Skeletal muscle tissue (tissue), 4 donors: Measurements from ENCODE around the gene MAP7. TPM values are rescaled to one million over a fixed set of nuclear protein-coding genes. Genes with fewer than 3 reads are reported as not detected.
A peak's percentile ranks its signal among the peaks of the same experiment; 100 is the strongest.

Experiments
- H3K27ac ChIP-seq: one replicate; pipeline ENCODE4 v1.7.0; 2013; ENCODE audit warnings: mild to moderate bottlenecking, low read depth, low read length, inconsistent platforms
- H3K27me3 ChIP-seq, 3 donors: one replicate each; pipeline ENCODE4 v1.7.0; 2013; ENCODE audit warnings: low read length in 3 of 3; ENCODE audit not compliant: control insufficient read depth in 3 of 3, insufficient read depth in 3 of 3
- H3K36me3 ChIP-seq, 3 donors: one replicate each; pipeline ENCODE4 v1.7.0; 2013; ENCODE audit warnings: low read length in 3 of 3; ENCODE audit not compliant: control insufficient read depth in 3 of 3, insufficient read depth in 3 of 3
- H3K4me1 ChIP-seq, 3 donors: one replicate each; pipeline ENCODE4 v1.7.0; 2013; ENCODE audit warnings: low read length in 3 of 3, mild to moderate bottlenecking in 3 of 3; ENCODE audit not compliant: control insufficient read depth in 3 of 3, insufficient read depth in 3 of 3
- H3K4me3 ChIP-seq, 3 donors: one replicate each; pipeline ENCODE4 v1.7.0; 2013; ENCODE audit warnings: low read length in 3 of 3
- H3K9ac ChIP-seq, 3 donors: one replicate each; pipeline ENCODE4 v1.7.0; 2013; ENCODE audit warnings: low read length in 3 of 3, mild to moderate bottlenecking in 3 of 3, moderate library complexity in 2 of 3, low read depth in 1 of 3
- H3K9me3 ChIP-seq, 3 donors: one replicate each; pipeline ENCODE4 v1.7.0; 2013; ENCODE audit warnings: low read length in 3 of 3; ENCODE audit not compliant: control insufficient read depth in 3 of 3
- total RNA-seq: library from RNA; depleted of rRNA; stranded (reverse); fragments of >200 nt; gene quantifications from one replicate; pipeline ENCODE4 v1.2.3, GENCODE V29; 2014
- donor health status: Osteomylitis.

Gene MAP7
- total RNA-seq, 1 donor from 2014 or later = under 0.01 TPM

GRCh38 chr6:136566851-136567250 lies 16.6 kb upstream of the MAP7 start:
- H3K9ac ChIP-seq = no peak overlapping the region

GRCh38 chr6:136566007-136566487 lies 15.8 kb upstream of the MAP7 start:
- H3K27ac ChIP-seq = no peak overlapping the region
- peaks cover 0 to 11% (median 4%) of the 10 kb centered on the region in 3 donors for H3K36me3 ChIP-seq
- no peak overlapping the region for H3K4me3 ChIP-seq
- H3K9me3 ChIP-seq = peaks cover 0 to 4% (median under 1%) of the 10 kb centered on the region in 3 donors
- H3K9ac ChIP-seq = no peak overlapping the region
- H3K4me1 ChIP-seq = no peaks in the 10 kb centered on the region
- no peaks in the 10 kb centered on the region for H3K27me3 ChIP-seq

More at GRCh38 chr6:136566851-136567250, 16.6 kb upstream of the MAP7 start:
- peaks cover 0 to 7% (median 3%) of the 10 kb centered on the region in 3 donors for H3K9me3 ChIP-seq
- no peak overlapping the region for H3K27ac ChIP-seq
- H3K4me1 ChIP-seq = no peaks in the 10 kb centered on the region
- no peaks in the 10 kb centered on the region for H3K27me3 ChIP-seq
- no peak overlapping the region for H3K4me3 ChIP-seq
- peaks cover 0 to 5% (median 4%) of the 10 kb centered on the region in 3 donors for H3K36me3 ChIP-seq

GRCh38 chr6:136564180-136564579 lies 14.0 kb upstream of the MAP7 start:
- peaks cover 0 to 11% (median 4%) of the 10 kb centered on the region in 3 donors for H3K36me3 ChIP-seq
- no peak overlapping the region for H3K9ac ChIP-seq
- H3K4me1 ChIP-seq = no peaks in the 10 kb centered on the region
- no peaks in the 10 kb centered on the region for H3K27me3 ChIP-seq
- H3K27ac ChIP-seq = no peak overlapping the region
- no peaks in the 10 kb centered on the region for H3K9me3 ChIP-seq
- no peak overlapping the region for H3K4me3 ChIP-seq

- Histone ChIP-seq H3K9me3 (no peaks in the 10 kb centered on the region), H3K4me3 (no peak overlapping the region), H3K27ac (no peak overlapping the region), H3K9ac (no peak overlapping the region), H3K27me3 (no peaks in the 10 kb centered on the region), H3K36me3 (peaks cover 0 to 11% (median 4%) of the 10 kb centered on the region in 3 donors), H3K4me1 (no peaks in the 10 kb centered on the region)
These were observed 13.3 kb upstream of the MAP7 start for GRCh38 chr6:136563386-136564152.

- H3K27ac ChIP-seq = no peak overlapping the region
- H3K4me3 ChIP-seq = no peak overlapping the region
- H3K4me1 ChIP-seq = no peaks in the 10 kb centered on the region
- H3K36me3 ChIP-seq = peaks cover 0 to 7% (median 0%) of the 10 kb centered on the region in 3 donors
- H3K27me3 ChIP-seq = no peaks in the 10 kb centered on the region
- no peak overlapping the region for H3K9ac ChIP-seq
- no peaks in the 10 kb centered on the region for H3K9me3 ChIP-seq
These were observed 12.0 kb upstream of the MAP7 start for GRCh38 chr6:136562211-136562610.

- Histone ChIP-seq H3K4me1 (peaks cover 6 to 7% (median 6%) of the 10 kb centered on the region in 3 donors), H3K27ac (no peak overlapping the region), H3K27me3 (peaks cover 6 to 40% (median 36%) of the 10 kb centered on the region in 3 donors), H3K36me3 (peaks cover 0 to 3% (median 0%) of the 10 kb centered on the region in 3 donors), H3K4me3 (no peak overlapping the region), H3K9me3 (no peaks in the 10 kb centered on the region), H3K9ac (no peak overlapping the region)
These were observed 3.1 kb upstream of the MAP7 start for GRCh38 chr6:136553166-136553787.

GRCh38 chr6:136552054-136552453 lies 1.8 kb upstream of the MAP7 start:
- H3K36me3 ChIP-seq = peaks cover 0 to 3% (median 0%) of the 10 kb centered on the region in 3 donors
- no peaks in the 10 kb centered on the region for H3K9me3 ChIP-seq
- peaks cover 6 to 7% (median 6%) of the 10 kb centered on the region in 3 donors for H3K4me1 ChIP-seq
- no peak overlapping the region for H3K9ac ChIP-seq
- H3K27me3 ChIP-seq = peaks cover 6 to 41% (median 36%) of the 10 kb centered on the region in 3 donors
- no peak overlapping the region for H3K27ac ChIP-seq
- H3K4me3 ChIP-seq = no peak overlapping the region

GRCh38 chr6:136551103-136551502 lies 881 bp upstream of the MAP7 start:
- H3K4me1 ChIP-seq = peaks cover 6 to 7% (median 6%) of the 10 kb centered on the region in 3 donors
- no peak overlapping the region for H3K27ac ChIP-seq
- H3K36me3 ChIP-seq = no peaks in the 10 kb centered on the region
- peaks cover 6 to 45% (median 36%) of the 10 kb centered on the region in 3 donors for H3K27me3 ChIP-seq
- H3K9me3 ChIP-seq = no peaks in the 10 kb centered on the region
- H3K4me3 ChIP-seq = no peak overlapping the region
- H3K9ac ChIP-seq = no peak overlapping the region

- Histone ChIP-seq H3K27ac (no peak overlapping the region), H3K36me3 (no peaks in the 10 kb centered on the region), H3K4me3 (peak overlapping the region; percentile 55 to 77 (median 72)), H3K9me3 (no peaks in the 10 kb centered on the region), H3K4me1 (peaks cover 6 to 7% (median 6%) of the 10 kb centered on the region in 3 donors), H3K27me3 (peaks cover 6 to 41% (median 36%) of the 10 kb centered on the region in 3 donors), H3K9ac (peak overlapping the region in 2 of 3 donors; percentile 25 to 47)
These were observed 235 bp downstream of the MAP7 start for GRCh38 chr6:136550045-136550329.
